Activated B cell treated with CpG ODN at 0.5 μM for 24 hours (primary cell): Measurements from ENCODE around the gene TAF11L6. TPM values are rescaled to one million over a fixed set of nuclear protein-coding genes. Genes with fewer than 3 reads are reported as not detected.
"Not testable (repeated sequence)": the region's sequence is repeated elsewhere in the genome, so short reads cannot be mapped to it uniquely, and the experiment has no call there.

ENCODE experiments used
- ATAC-seq: fragments of 200-7000 bp; cut with Tn5 transposase; one replicate; pipeline ENCODE4 v1.10.0; 2021; ENCODE audit warnings: low read depth, mild to moderate bottlenecking, moderate library complexity
- CTCF ChIA-PET: fragments of 350-600 bp; sonication (Branson Sonifier 250); formaldehyde crosslinking; loops from one replicate; lab custom pipeline; 2021; ENCODE audit warnings: antibody characterized with exemption; lab: Charles Lee
- POLR2A ChIA-PET: fragments of 350-600 bp; sonication (Branson Sonifier 250); formaldehyde crosslinking; loops from one replicate; lab custom pipeline; 2021; ENCODE audit warnings: antibody characterized with exemption; lab: Charles Lee
- DNase-seq: peaks from one replicate; pipeline ENCODE4 v3.0.0; 2022
- H3K27ac Mint-ChIP-seq: one replicate; pipeline ENCODE4 v1.8.0; 2020; ENCODE audit warnings: mixed read lengths
- H3K27me3 Mint-ChIP-seq: one replicate; pipeline ENCODE4 v1.8.0; 2021; ENCODE audit warnings: mixed read lengths
- H3K36me3 Mint-ChIP-seq: one replicate; pipeline ENCODE4 v1.8.0; 2021; ENCODE audit warnings: low read depth, mixed read lengths
- H3K4me1 Mint-ChIP-seq: one replicate; pipeline ENCODE4 v1.8.0; 2021; ENCODE audit warnings: mixed read lengths
- H3K4me3 Mint-ChIP-seq: one replicate; pipeline ENCODE4 v1.8.0; 2020; ENCODE audit warnings: mild to moderate bottlenecking, mixed read lengths
- H3K9me3 Mint-ChIP-seq: one replicate; pipeline ENCODE4 v1.8.0; 2020; ENCODE audit warnings: mixed read lengths
- intact Hi-C: fragments of 100-400 bp; cut with micrococcal nuclease; formaldehyde crosslinking; loops from one replicate; pipeline ENCODE4 v1.15.1; 2024
- total RNA-seq: library from RNA; stranded (reverse); gene quantifications from 2 replicates; pipeline ENCODE4 v1.2.3, GENCODE V29; 2022
- TF ChIP-seq, protein P1 (sequence below): fragments of 200-600 bp; IDR thresholded peaks from one replicate; pipeline ENCODE4 v1.8.0; 2022; ENCODE audit warnings: antibody characterized with exemption, mild to moderate bottlenecking

TAF11L6 gene
- total RNA-seq = not detected in 2 replicates

DNA sequence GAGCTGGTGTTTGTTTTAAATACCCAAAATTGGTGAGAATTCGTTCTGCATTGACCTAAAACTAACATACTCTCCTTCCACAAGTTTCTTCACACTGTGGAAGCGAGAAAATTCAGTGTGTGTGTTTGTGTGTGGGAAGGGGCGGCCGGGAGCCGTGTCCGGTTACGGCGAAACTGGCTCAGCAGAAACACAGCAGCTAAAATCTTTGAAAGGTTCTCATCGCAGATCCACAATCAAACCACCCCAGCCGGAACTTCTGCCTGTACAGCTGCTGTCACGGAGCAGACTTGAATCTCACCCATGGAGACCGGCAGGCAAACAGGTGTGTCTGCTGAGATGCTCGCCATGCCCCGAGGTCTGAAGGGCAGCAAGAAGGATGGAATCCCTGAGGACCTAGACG is at the start of gene TAF11L6:
Gene TAF11L6, plus strand, starts transcription at position 301 of the 400 bp plus-strand sequence.
- H3K4me3 Mint-ChIP-seq, POLR2A ChIA-PET, ATAC-seq, DNase-seq, H3K9me3 Mint-ChIP-seq, H3K4me1 Mint-ChIP-seq, H3K27ac Mint-ChIP-seq, CTCF ChIA-PET, H3K27me3 Mint-ChIP-seq, intact Hi-C loops, H3K36me3 Mint-ChIP-seq: not testable (repeated sequence)

DNA sequence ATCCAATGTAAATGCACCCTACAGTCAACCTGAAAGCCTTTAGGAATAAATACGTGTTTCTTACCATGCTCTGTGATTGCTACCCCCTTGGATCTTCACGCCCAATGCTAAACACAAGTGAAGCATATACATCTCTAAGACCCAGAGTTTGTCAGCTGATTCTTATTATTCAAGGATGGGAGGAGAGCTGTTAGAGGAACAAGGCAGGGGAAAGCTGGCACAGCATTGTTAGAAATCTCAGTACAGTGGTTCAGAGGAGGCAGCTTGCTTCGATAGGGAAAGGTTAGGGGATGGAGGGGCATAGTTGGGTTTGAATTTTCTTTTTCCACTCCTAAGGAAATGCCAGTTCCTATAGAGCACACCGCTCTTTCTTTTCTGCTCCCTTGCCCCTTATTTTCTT is 47.1 kb upstream of the TAF11L6 start:
- Mint-ChIP-seq H3K36me3 (no peaks in the 10 kb centered on the region), H3K4me3 (no peak overlapping the region), H3K9me3 (no peaks in the 10 kb centered on the region), H3K27me3 (no peaks in the 10 kb centered on the region), H3K27ac (no peak overlapping the region), H3K4me1 (peaks cover 13% of the 10 kb centered on the region)
- CTCF ChIA-PET = no interaction called here
- no peak for DNase-seq
- no peak for ATAC-seq
- POLR2A ChIA-PET = no interaction called here
- intact Hi-C loops = no loop called here
- TF ChIP-seq, protein P1, sequence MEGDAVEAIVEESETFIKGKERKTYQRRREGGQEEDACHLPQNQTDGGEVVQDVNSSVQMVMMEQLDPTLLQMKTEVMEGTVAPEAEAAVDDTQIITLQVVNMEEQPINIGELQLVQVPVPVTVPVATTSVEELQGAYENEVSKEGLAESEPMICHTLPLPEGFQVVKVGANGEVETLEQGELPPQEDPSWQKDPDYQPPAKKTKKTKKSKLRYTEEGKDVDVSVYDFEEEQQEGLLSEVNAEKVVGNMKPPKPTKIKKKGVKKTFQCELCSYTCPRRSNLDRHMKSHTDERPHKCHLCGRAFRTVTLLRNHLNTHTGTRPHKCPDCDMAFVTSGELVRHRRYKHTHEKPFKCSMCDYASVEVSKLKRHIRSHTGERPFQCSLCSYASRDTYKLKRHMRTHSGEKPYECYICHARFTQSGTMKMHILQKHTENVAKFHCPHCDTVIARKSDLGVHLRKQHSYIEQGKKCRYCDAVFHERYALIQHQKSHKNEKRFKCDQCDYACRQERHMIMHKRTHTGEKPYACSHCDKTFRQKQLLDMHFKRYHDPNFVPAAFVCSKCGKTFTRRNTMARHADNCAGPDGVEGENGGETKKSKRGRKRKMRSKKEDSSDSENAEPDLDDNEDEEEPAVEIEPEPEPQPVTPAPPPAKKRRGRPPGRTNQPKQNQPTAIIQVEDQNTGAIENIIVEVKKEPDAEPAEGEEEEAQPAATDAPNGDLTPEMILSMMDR = no peak

DNA sequence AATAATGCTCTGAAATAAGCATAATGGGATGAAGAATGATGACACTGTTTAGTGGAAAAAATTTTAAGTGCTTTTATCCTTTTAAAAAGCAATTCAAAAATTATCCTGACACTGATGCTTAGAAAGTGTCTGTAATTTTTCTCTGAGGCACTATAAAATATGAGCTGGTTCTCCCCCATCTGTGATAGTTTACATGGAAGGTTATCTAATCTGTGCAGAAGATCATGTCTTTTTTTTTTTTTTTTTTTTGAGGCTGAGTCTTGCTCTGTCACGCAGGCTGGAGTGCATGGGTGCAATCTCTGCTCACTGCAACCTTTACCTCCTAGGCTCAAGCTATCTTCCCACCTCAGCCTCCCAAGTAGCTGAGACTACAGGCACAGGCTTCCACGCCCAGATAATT is 45.7 kb upstream of the TAF11L6 start:
- ATAC-seq (no peak), DNase-seq (no peak)
- Mint-ChIP-seq H3K4me3 (no peak overlapping the region), H3K27ac (no peak overlapping the region), H3K4me1 (peaks cover 5% of the 10 kb centered on the region), H3K9me3 (no peaks in the 10 kb centered on the region), H3K27me3 (no peaks in the 10 kb centered on the region), H3K36me3 (no peaks in the 10 kb centered on the region)
- TF ChIP-seq, protein P1 = no peak
- intact Hi-C loops = no loop called here
- ChIA-PET CTCF (no interaction called here), POLR2A (no interaction called here)

DNA sequence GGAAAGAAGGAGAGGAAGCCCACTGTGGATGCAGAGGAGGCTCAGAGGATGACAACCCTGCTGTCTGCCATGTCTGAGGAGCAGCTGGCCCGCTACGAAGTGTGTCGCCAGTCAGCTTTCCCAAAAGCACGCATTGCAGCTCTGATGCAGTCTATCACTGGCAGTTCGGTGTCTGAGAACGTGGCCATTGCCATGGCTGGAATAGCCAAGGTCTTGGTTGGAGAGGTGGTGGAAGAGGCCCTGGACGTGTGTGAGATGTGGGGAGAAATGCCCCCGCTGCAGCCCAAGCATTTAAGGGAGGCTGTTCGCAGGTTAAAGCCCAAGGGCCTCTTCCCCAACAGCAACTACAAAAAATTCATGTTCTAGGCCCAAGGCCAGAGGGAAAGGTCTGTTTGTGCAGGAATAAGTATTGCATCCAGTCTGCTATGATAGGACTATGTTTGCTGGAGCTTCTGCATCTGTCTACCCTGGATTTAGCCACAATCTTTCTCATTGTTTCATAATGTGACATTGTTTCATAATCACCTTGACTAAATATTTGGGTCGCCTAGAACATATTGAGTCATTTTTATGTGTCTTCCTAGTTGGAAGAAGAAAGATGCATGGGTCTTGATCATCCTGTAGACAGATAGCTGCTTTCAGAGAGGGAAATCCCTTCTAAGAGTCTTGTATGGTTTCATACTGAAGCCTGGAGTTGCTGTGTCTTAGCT is 41.9 kb upstream of the TAF11L6 start:
- CTCF ChIA-PET, H3K4me3 Mint-ChIP-seq, H3K36me3 Mint-ChIP-seq, H3K4me1 Mint-ChIP-seq, POLR2A ChIA-PET, ATAC-seq, DNase-seq, H3K9me3 Mint-ChIP-seq, H3K27ac Mint-ChIP-seq, intact Hi-C loops, H3K27me3 Mint-ChIP-seq: not testable (repeated sequence)

DNA sequence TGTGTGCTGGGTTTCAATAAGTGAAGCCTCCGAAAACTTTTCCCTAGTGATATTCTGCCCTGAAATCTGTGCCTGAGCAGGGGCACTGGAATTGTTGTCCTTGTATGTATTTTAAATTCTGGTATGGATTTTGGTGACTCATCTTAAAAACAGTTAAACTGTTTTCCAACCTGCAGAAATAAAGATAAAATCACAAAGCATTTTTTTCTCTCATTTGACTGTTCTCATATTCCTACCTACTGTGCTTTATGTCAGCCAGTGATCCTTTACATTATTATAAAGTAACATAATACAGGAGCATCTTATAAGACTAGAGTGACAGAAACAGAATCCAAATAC is 41.3 kb upstream of the TAF11L6 start:
- TF ChIP-seq, protein P1 = no peak
- no peaks in the 10 kb centered on the region for H3K27me3 Mint-ChIP-seq
- ChIA-PET POLR2A (no interaction called here), CTCF (no interaction called here)
- intact Hi-C loops = no loop called here
- H3K4me1 Mint-ChIP-seq = peaks cover 4% of the 10 kb centered on the region
- no peak overlapping the region for H3K27ac Mint-ChIP-seq
- DNase-seq (no peak), ATAC-seq (no peak)
- H3K4me3 Mint-ChIP-seq = no peak overlapping the region
- H3K9me3 Mint-ChIP-seq = no peaks in the 10 kb centered on the region
- H3K36me3 Mint-ChIP-seq = no peaks in the 10 kb centered on the region

DNA sequence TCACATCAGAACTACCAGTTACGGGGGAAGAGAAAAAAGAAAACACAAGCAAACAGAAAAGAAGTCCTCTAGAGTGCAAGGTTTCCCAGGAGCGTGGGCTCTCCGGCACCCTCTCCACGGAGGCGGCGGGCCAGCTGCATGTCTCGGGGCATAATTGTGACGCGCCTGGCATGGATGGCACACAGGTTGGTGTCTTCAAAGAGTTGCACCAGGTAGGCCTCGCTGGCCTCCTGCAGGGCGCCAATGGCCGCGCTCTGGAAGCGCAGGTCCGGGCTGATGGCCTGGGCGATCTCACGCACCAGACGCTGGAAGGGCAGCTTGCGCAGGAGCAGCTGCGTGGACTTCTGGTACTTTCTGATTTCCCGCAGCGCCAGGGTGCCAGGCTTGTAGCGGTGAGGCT is 37.2 kb upstream of the TAF11L6 start:
- ATAC-seq, H3K27ac Mint-ChIP-seq, H3K36me3 Mint-ChIP-seq, intact Hi-C loops, POLR2A ChIA-PET, DNase-seq, H3K27me3 Mint-ChIP-seq, H3K9me3 Mint-ChIP-seq, CTCF ChIA-PET, H3K4me3 Mint-ChIP-seq, H3K4me1 Mint-ChIP-seq: not testable (repeated sequence)

DNA sequence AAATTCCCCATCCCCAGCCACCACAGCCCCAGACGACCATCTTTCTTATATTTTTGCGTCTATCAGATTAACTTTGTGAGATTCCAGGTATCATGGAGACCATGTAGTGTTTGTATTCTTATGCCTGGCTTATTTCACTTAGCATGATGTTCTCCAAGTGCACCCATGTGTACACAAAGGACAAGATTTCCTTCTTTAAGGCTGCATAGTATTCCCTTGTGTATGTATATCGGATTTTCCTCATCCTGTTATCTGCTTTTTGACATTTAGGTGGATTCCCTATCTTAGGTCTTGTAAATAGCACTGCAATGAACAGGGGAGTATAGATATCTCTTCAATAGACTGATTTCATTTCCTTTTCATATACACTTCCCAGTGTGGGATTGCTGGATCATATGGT is 35.7 kb upstream of the TAF11L6 start:
- H3K4me3 Mint-ChIP-seq = no peak overlapping the region
- ChIA-PET POLR2A (no interaction called here), CTCF (no interaction called here)
- no peak overlapping the region for H3K27ac Mint-ChIP-seq
- H3K27me3 Mint-ChIP-seq = no peaks in the 10 kb centered on the region
- ATAC-seq (no peak), DNase-seq (no peak)
- TF ChIP-seq, protein P1 = no peak
- peaks cover 5% of the 10 kb centered on the region for H3K9me3 Mint-ChIP-seq
- H3K4me1 Mint-ChIP-seq = peaks cover 4% of the 10 kb centered on the region
- intact Hi-C loops = no loop called here
- H3K36me3 Mint-ChIP-seq = no peaks in the 10 kb centered on the region
